NB4 (cell line): ENCODE measurements around the gene CLDN11.

Experiments
- DNase-seq: peaks from one replicate; pipeline ENCODE4 v3.0.0; 2010; ENCODE audit warnings: low read depth
- H3K4me3 ChIP-seq: one replicate; pipeline ENCODE4 v1.5.1; 2011; ENCODE audit warnings: mild to moderate bottlenecking, low read depth, low read length, moderate library complexity
- MYC ChIP-seq: IDR thresholded peaks from 2 replicates; pipeline ENCODE4 v1.6.1; 2011; ENCODE audit warnings: low read depth, low read length
- POLR2A ChIP-seq: IDR thresholded peaks from 2 replicates; pipeline ENCODE4 v1.6.1; 2011; ENCODE audit warnings: mild to moderate bottlenecking; ENCODE audit not compliant: insufficient read length; ENCODE audit errors: extremely low read depth
- TF ChIP-seq, protein P1 (sequence below): IDR thresholded peaks from one replicate; pipeline ENCODE4 v1.5.1; 2012; ENCODE audit warnings: low read depth, low read length
- TF ChIP-seq, protein P2 (sequence below): IDR thresholded peaks from 2 replicates; pipeline ENCODE4 v1.6.1; 2011; ENCODE audit warnings: low read depth, low read length

CLDN11 gene

DNA sequence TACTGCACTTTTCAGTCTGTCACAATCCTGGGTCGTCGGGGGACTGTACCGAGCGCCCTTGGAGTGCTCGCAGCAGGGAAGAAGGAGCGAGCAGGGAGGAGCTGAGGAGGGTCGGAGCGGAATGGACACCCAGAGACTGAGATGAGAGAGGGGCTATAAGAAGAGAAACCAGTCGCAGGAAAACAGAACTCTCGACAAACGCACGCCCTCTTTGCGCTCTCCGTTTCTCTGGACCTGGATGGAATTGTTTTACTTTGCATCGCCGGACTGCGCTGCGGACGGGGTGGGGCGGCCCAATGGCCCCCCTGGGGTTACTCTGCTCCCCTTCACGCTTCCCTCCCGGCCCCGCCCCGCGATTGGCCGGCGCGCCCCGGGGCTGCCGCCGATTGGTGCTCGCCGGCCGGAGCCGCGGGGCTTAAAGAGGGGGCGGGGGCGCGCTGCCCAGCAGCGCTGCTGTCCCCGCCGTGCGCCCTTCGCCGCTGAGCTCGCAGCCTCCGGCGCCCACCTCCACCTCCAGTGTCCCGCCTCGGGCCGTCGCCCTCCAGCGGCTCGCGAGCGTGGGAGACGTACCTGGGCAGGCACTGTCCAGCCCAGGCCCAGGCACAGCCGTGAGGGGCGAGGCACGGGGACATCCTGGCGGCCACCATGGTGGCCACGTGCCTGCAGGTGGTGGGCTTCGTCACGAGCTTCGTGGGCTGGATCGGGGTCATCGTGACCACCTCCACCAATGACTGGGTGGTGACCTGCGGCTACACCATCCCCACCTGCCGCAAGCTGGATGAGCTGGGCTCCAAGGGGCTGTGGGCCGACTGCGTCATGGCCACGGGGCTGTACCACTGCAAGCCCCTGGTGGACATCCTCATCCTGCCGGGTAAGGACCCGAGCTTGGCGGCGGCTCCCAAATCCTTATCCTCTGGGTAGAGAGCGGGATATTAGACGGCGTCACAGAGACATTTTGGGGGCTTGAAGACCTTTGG, at the start of gene CLDN11:
Gene CLDN11 (plus strand): TSS at position 447 of the 977 bp plus-strand sequence. CDS start 199 bp downstream, at position 646.
- TF ChIP-seq MYC (no peak), POLR2A (no peak)
- TF ChIP-seq, protein P1, sequence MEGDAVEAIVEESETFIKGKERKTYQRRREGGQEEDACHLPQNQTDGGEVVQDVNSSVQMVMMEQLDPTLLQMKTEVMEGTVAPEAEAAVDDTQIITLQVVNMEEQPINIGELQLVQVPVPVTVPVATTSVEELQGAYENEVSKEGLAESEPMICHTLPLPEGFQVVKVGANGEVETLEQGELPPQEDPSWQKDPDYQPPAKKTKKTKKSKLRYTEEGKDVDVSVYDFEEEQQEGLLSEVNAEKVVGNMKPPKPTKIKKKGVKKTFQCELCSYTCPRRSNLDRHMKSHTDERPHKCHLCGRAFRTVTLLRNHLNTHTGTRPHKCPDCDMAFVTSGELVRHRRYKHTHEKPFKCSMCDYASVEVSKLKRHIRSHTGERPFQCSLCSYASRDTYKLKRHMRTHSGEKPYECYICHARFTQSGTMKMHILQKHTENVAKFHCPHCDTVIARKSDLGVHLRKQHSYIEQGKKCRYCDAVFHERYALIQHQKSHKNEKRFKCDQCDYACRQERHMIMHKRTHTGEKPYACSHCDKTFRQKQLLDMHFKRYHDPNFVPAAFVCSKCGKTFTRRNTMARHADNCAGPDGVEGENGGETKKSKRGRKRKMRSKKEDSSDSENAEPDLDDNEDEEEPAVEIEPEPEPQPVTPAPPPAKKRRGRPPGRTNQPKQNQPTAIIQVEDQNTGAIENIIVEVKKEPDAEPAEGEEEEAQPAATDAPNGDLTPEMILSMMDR = no peak
- TF ChIP-seq, protein P2, sequence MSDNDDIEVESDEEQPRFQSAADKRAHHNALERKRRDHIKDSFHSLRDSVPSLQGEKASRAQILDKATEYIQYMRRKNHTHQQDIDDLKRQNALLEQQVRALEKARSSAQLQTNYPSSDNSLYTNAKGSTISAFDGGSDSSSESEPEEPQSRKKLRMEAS = no peak
- H3K4me3 ChIP-seq = no peak within 1 kb of the TSS
- no peak for DNase-seq

DNA sequence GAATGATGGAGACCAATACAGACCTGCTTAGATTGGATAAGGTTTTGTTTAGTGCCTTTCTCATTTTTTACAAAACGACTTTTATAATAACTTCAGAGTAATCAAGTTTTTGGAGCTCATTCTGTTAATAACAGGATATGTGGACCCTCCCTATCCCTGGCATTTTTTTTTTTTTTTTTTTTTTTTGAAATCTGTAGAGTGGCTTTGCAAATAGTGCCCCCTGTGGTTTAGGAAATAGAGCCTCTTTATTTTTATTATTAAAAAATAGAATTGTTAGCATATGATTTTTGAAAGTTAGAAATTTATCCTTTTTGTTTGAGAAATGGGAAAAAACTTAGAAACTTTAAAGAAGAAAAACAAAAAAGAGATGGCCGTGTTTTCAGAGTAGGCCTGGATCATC, 49.7 kb upstream of the CLDN11 start:
- no peak for DNase-seq
- no peak for TF ChIP-seq MYC
- TF ChIP-seq, protein P2 = no peak
- TF ChIP-seq, protein P1 = no peak
- TF ChIP-seq POLR2A = no peak
- H3K4me3 ChIP-seq = no peak overlapping the region

DNA sequence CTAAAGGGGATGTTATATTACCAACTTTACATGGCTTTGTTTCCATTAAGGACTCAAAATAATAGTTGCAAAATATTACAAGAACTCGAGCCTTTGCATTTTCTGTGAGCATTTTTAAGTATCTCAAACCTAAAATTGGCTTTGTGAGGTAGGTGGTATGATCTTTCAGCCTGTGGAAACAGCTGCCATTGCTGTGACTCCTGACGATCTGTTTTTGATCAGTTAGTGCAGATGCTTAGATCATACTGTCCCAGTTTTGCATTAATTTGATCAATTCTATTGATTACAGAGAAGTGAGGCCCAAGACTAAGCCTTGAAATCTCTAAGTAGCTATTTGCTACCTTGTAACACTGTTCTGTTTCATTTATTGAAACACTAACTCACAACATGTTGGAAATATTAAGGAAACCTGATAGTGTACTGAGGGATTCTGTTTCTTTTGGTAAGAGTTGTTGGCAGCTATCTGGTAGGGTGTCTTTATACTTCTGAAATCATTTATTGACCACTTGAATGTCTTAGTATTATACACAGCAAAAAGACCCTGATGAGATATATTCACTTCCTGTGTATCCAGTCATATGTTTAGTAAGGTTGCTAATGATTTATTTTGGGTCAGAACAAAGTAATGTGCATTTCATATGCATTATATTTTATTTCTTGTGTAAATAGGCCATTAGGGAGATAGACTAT, 46.3 kb upstream of the CLDN11 start:
- no peak for DNase-seq

DNA sequence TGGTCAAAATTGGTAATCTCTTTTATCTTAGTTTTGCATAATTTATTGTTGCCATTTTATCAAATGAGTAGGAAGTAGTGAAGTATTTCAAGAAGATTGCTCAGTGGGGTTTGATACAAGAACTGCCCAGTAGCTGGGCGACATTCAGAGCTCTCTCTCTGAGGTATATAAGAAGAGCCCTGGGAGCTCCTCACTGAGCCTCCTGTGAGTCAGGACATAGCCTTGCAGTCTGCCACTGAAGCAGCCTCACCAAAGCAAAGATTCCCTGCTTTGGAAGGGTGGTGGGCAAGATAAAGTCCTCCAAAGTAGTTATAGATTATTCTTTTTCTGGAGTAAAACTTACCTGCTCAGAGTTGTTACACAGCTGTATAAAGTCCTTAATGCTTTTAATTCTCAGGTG, 35.1 kb upstream of the CLDN11 start:
- TF ChIP-seq, protein P2 = no peak
- TF ChIP-seq MYC = no peak
- TF ChIP-seq, protein P1 = no peak
- TF ChIP-seq POLR2A = no peak
- no peak for DNase-seq
- H3K4me3 ChIP-seq = no peak overlapping the region

More for the DNA sequence above, 46.3 kb upstream of the CLDN11 start:
- no peak overlapping the region for H3K4me3 ChIP-seq
- TF ChIP-seq, protein P2 = no peak

DNA sequence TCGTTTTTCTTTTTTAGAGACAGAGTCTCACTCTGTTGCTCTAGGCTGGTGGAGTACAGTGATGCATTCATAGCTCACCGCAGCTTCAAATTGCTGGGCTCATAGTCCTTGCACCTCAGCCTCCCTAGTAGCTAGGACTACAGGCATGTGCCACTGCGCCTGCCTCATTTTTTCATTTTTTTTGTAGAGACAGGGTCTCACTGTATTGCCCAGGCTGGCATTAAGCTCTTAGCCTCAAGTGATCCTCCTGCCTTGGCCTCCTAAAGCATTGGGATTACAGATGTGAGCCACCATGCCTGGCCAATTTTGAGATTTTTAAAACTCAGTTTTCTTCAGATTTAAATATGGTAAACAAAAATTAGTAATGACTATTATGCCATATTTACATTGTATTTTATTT, 32.2 kb upstream of the CLDN11 start:
- H3K4me3 ChIP-seq = no peak overlapping the region
- TF ChIP-seq, protein P2 = no peak
- TF ChIP-seq, protein P1 = no peak
- TF ChIP-seq POLR2A (no peak), MYC (no peak)
- DNase-seq = no peak

DNA sequence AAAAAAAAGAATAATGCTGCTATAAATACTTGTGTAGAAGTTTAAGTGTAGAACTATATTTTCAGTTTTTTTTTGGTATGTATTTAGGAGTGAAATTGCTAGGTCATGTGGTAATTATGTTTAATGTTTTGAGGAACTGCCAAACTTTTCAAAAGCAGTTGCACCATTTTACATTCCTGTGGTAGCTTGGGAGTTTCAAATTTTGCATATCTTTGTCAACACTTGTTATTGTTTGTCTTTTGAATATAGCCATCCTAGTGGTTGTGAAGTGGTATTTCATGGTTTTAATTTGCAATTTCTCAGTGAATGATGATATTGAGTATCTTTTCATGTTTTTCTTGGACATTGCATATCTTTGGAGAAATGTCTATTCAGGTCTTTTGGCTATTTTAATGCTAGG, 30.7 kb upstream of the CLDN11 start:
- TF ChIP-seq, protein P1 = no peak
- TF ChIP-seq MYC = no peak
- TF ChIP-seq POLR2A = no peak
- TF ChIP-seq, protein P2 = no peak
- no peak for DNase-seq
- no peak overlapping the region for H3K4me3 ChIP-seq
